NT2/D1 (cell line): ENCODE data around the gene UBE2U.
"Not testable (repeated sequence)": the region's sequence is repeated elsewhere in the genome, so short reads cannot be mapped to it uniquely, and the experiment has no call there.

Source experiments
- DNase-seq: peaks from one replicate; pipeline ENCODE4 v3.0.0-alpha.2; 2011; ENCODE audit warnings: low read depth, low spot score
- H3K27me3 ChIP-seq: 2 replicates; pipeline ENCODE4 v1.6.0; 2011; ENCODE audit warnings: mild to moderate bottlenecking; ENCODE audit not compliant: insufficient read length, insufficient read depth
- H3K36me3 ChIP-seq: 2 replicates; pipeline ENCODE4 v1.6.1; 2011; ENCODE audit warnings: mild to moderate bottlenecking, low read length, mixed read lengths; ENCODE audit not compliant: insufficient read depth, insufficient read length
- H3K4me1 ChIP-seq: 2 replicates; pipeline ENCODE4 v1.5.1; 2011; ENCODE audit not compliant: insufficient read depth, insufficient read length
- H3K4me3 ChIP-seq: 2 replicates; pipeline ENCODE4 v1.5.1; 2011; ENCODE audit warnings: low read depth; ENCODE audit not compliant: insufficient read length
- H3K9ac ChIP-seq: 2 replicates; pipeline ENCODE4 v1.6.0; 2011; ENCODE audit warnings: low read depth; ENCODE audit not compliant: insufficient read length
- H3K9me3 ChIP-seq: 2 replicates; pipeline ENCODE4 v1.5.1; 2011; ENCODE audit warnings: mild to moderate bottlenecking, low read length; ENCODE audit not compliant: insufficient read depth
- SUZ12 ChIP-seq: IDR thresholded peaks from 2 replicates; pipeline ENCODE4 v1.6.1; 2011; ENCODE audit not compliant: insufficient read length, insufficient read depth; ENCODE audit errors: extremely low read depth
- YY1 ChIP-seq: IDR thresholded peaks from 2 replicates; pipeline ENCODE4 v1.6.1; 2011; ENCODE audit not compliant: insufficient read length, insufficient read depth
- ZNF274 ChIP-seq: IDR thresholded peaks from 2 replicates; pipeline ENCODE4 v1.6.1; 2011; ENCODE audit warnings: mild to moderate bottlenecking, low read depth, low read length

UBE2U gene

GRCh38 chr1:64229307-64229706 is 25.9 kb downstream of the UBE2U start:
- no peaks in the 10 kb centered on the region for H3K27me3 ChIP-seq
- no peak for TF ChIP-seq SUZ12
- no peak for TF ChIP-seq ZNF274
- TF ChIP-seq YY1 = no peak
- no peaks in the 10 kb centered on the region for H3K36me3 ChIP-seq
- H3K9ac ChIP-seq = no peak overlapping the region
- H3K9me3 ChIP-seq = no peaks in the 10 kb centered on the region
- H3K4me3 ChIP-seq = no peak overlapping the region
- DNase-seq = no peak
- H3K4me1 ChIP-seq = no peaks in the 10 kb centered on the region

GRCh38 chr1:64231153-64231552 is 27.7 kb downstream of the UBE2U start:
- no peak for DNase-seq
- no peak overlapping the region for H3K9ac ChIP-seq

GRCh38 chr1:64231654-64232053 is 28.2 kb downstream of the UBE2U start:
- H3K9ac ChIP-seq = no peak overlapping the region
- H3K36me3 ChIP-seq = no peaks in the 10 kb centered on the region
- H3K4me1 ChIP-seq = no peaks in the 10 kb centered on the region
- no peak overlapping the region for H3K4me3 ChIP-seq
- H3K9me3 ChIP-seq = no peaks in the 10 kb centered on the region
- no peaks in the 10 kb centered on the region for H3K27me3 ChIP-seq
- TF ChIP-seq YY1 (no peak), SUZ12 (no peak), ZNF274 (no peak)
- no peak for DNase-seq

More at GRCh38 chr1:64231153-64231552, 27.7 kb downstream of the UBE2U start:
- Histone ChIP-seq H3K4me3 (no peak overlapping the region), H3K9me3 (no peaks in the 10 kb centered on the region), H3K4me1 (no peaks in the 10 kb centered on the region), H3K36me3 (no peaks in the 10 kb centered on the region), H3K27me3 (no peaks in the 10 kb centered on the region)
- TF ChIP-seq SUZ12 = no peak
- TF ChIP-seq YY1 = no peak
- TF ChIP-seq ZNF274 = no peak

DNA sequence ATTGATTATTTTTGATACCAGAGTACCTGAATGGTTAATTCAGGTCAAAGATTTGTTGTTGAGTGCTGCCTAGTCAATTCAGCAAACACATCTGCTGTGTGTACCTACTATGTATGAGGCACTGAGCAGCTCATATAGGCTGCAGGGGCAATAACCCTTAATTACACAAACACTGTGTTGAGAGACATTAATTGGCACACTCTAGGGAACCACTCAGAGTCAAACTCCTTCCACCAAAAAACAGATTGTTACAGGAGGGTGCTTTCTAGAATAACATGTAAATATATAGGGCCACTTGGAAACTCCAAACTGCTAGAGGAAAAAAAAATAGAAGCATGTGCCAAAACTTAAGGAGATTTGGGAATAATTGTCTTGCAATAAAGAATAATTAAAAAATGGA is 31.3 kb downstream of the UBE2U start:
- TF ChIP-seq ZNF274 = no peak
- TF ChIP-seq YY1 = no peak
- no peak for TF ChIP-seq SUZ12
- H3K9me3 ChIP-seq = no peaks in the 10 kb centered on the region
- no peak overlapping the region for H3K4me3 ChIP-seq
- DNase-seq = no peak
- no peak overlapping the region for H3K9ac ChIP-seq
- no peaks in the 10 kb centered on the region for H3K4me1 ChIP-seq
- H3K36me3 ChIP-seq = no peaks in the 10 kb centered on the region
- no peaks in the 10 kb centered on the region for H3K27me3 ChIP-seq

DNA sequence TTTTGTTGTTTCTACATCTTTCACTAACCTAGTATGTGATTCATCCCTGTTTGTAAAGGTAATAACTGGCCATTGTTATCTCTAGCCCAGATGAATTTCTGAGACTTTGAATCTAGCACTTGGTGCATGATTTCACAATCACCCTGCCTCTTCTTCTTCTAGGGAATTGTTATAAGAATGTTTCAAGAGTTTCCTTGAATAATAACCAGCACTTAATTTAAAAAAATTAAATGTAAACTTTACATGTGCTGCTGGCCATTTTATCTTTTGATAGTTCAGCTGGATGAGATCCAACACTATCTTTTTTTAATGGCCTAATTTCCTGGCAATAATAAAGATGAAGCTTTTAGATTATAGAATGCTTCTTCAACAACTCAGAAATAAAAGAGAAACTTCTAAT is 31.8 kb downstream of the UBE2U start:
- Histone ChIP-seq H3K9me3 (no peaks in the 10 kb centered on the region), H3K36me3 (no peaks in the 10 kb centered on the region), H3K4me3 (no peak overlapping the region), H3K9ac (no peak overlapping the region), H3K27me3 (no peaks in the 10 kb centered on the region), H3K4me1 (no peaks in the 10 kb centered on the region)
- no peak for DNase-seq
- no peak for TF ChIP-seq YY1
- TF ChIP-seq SUZ12 = no peak

DNA sequence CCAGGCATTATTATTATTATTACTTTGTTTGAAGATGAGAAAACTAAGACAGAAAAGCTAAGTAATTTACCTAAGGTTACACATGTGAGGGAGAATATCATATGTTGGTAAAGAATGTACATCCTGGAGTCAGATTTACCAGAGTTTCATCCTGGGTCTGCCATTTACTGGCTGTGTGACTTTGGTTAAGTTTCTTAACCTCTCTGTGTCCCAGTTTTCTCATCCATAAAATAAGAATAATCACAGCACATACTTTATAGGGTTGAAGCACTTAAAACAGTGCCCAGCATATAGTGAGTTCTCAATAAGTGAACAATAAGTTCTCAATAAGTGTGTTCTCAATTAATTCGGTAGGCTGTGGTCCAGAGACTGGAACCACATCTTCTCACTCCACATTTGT is 32.5 kb downstream of the UBE2U start:
- H3K4me3 ChIP-seq = no peak overlapping the region
- no peak for TF ChIP-seq ZNF274
- no peak for TF ChIP-seq SUZ12
- no peak for TF ChIP-seq YY1

DNA sequence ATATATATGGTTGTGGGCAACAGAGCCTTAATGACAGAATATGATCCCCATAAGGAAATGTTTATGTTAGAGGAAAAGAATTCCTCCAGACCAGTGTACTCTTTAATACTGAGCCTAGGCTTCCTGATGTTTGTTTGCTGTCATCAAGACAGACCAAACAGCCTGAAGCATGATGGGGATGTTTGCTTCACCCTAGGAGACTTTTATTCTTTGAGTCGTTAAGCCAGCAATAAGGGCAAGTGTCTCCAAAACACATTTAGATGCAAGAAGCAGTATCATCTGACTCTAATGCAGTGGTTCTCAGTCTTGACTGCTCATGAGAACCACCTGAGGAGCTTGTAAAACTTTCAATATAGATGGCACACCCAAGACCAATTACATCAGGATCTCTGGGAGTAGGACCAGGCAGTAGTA is 33.1 kb downstream of the UBE2U start:
- TF ChIP-seq ZNF274 (no peak), SUZ12 (no peak), YY1 (no peak)
- no peaks in the 10 kb centered on the region for H3K27me3 ChIP-seq
- H3K9me3 ChIP-seq = no peaks in the 10 kb centered on the region
- no peak for DNase-seq
- H3K36me3 ChIP-seq = no peaks in the 10 kb centered on the region
- no peaks in the 10 kb centered on the region for H3K4me1 ChIP-seq
- H3K9ac ChIP-seq = no peak overlapping the region
- H3K4me3 ChIP-seq = no peak overlapping the region

More for the DNA sequence above, 32.5 kb downstream of the UBE2U start:
- H3K9ac ChIP-seq = no peak overlapping the region
- no peaks in the 10 kb centered on the region for H3K9me3 ChIP-seq
- H3K4me1 ChIP-seq = no peaks in the 10 kb centered on the region
- H3K27me3 ChIP-seq = no peaks in the 10 kb centered on the region
- no peak for DNase-seq
- H3K36me3 ChIP-seq = no peaks in the 10 kb centered on the region

DNA sequence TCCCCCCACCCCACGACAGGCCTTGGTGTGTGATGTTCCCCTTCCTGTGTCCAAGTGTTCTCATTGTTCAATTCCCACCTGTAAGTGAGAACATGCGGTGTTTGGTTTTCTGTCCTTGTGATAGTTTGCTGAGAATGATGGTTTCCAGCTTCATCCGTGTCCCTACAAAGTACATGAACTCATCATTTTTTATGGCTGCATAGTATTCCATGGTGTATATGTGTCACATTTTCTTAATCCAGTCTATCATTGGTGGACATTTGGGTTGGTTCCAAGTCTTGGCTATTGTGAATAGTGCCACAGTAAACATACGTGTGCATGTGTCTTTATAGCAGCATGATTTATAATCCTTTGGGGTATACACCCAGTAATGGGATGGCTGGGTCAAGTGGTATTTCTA is 36.1 kb downstream of the UBE2U start:
- H3K4me1 ChIP-seq, H3K4me3 ChIP-seq, H3K9ac ChIP-seq, H3K27me3 ChIP-seq, H3K9me3 ChIP-seq, DNase-seq, H3K36me3 ChIP-seq: not testable (repeated sequence)
